H1 (cell line): ENCODE measurements around the gene GSK3B. TPM values are rescaled to one million over a fixed set of nuclear protein-coding genes. Genes with fewer than 3 reads are reported as not detected.

ENCODE experiments used
- CTCF ChIA-PET: fragments of 300-600 bp; sonication (Branson Sonifier 250); formaldehyde crosslinking; loops from one replicate; lab custom pipeline; 2021; ENCODE audit not compliant: partially characterized antibody; lab: Charles Lee
- POLR2A ChIA-PET: fragments of 300-600 bp; sonication (Branson Sonifier 250); formaldehyde crosslinking; loops from one replicate; lab custom pipeline; 2021; ENCODE audit warnings: inconsistent platforms; ENCODE audit not compliant: partially characterized antibody; lab: Charles Lee
- DNase-seq, 2 experiments: peaks; one replicate each; pipeline versions ENCODE4 v3.0.0 to v3.0.0-alpha.2; 2010 to 2022; ENCODE audit warnings: low spot score in 2 of 2, low read depth in 1 of 2, mixed read lengths in 1 of 2
- FAIRE-seq: peaks from 2 replicates; lab custom pipeline; 2011; peaks lifted over from hg19 to GRCh38; lab: Jason Lieb, UNC
- H2AFZ ChIP-seq: 2 replicates; pipeline ENCODE4 v1.8.1; 2012; ENCODE audit warnings: low read length, inconsistent platforms
- H2AK5ac ChIP-seq: 2 replicates; pipeline ENCODE4 v1.6.1; 2013; ENCODE audit warnings: low read depth, low read length
- H2BK120ac ChIP-seq: replicated peaks from 2 replicates; pipeline ENCODE3; 2013; ENCODE audit warnings: low read depth, low read length, inconsistent platforms
- H2BK12ac ChIP-seq: 2 replicates; pipeline ENCODE4 v1.6.1; 2013; ENCODE audit warnings: low read depth, low read length
- H2BK15ac ChIP-seq: 2 replicates; pipeline ENCODE4 v1.6.1; 2013; ENCODE audit warnings: low read length
- H2BK20ac ChIP-seq: 2 replicates; pipeline ENCODE4 v1.6.1; 2013; ENCODE audit warnings: low read length
- H2BK5ac ChIP-seq: 2 replicates; pipeline ENCODE4 v1.6.1; 2013; ENCODE audit warnings: low read depth, low read length
- H3K14ac ChIP-seq: 2 replicates; pipeline ENCODE4 v1.6.1; 2013; ENCODE audit warnings: inconsistent platforms; ENCODE audit not compliant: insufficient read length
- H3K18ac ChIP-seq: 2 replicates; pipeline ENCODE4 v1.6.1; 2013; ENCODE audit warnings: low read length; ENCODE audit errors: extremely low read depth
- H3K23ac ChIP-seq: 2 replicates; pipeline ENCODE4 v1.6.1; 2013; ENCODE audit warnings: inconsistent platforms; ENCODE audit not compliant: insufficient read length
- H3K23me2 ChIP-seq: 2 replicates; pipeline ENCODE4 v1.6.1; 2013; ENCODE audit warnings: low read depth, low read length
- H3K27ac ChIP-seq: 2 replicates; pipeline ENCODE4 v1.6.1; 2011; ENCODE audit warnings: low read depth, low read length, inconsistent platforms
- H3K27me3 ChIP-seq, 4 experiments: replicated peaks in 1 of 4; 1 replicate in 1 of 4; 2 replicates in 3 of 4; pipeline versions ENCODE4 v1.6.1 to v1.8.1; 2011 to 2013; ENCODE audit warnings: low read length in 3 of 4, mild to moderate bottlenecking in 3 of 4, inconsistent platforms in 2 of 4, mixed read lengths in 2 of 4, moderate library complexity in 1 of 4; ENCODE audit not compliant: control insufficient read depth in 3 of 4, insufficient read depth in 3 of 4; ENCODE audit errors: extremely low read depth in 1 of 4
- H3K36me3 ChIP-seq, 4 experiments: 2 replicates each; pipeline versions ENCODE4 v1.6.1 to v1.8.1; 2011 to 2013; ENCODE audit warnings: mild to moderate bottlenecking in 4 of 4, low read length in 3 of 4, moderate library complexity in 2 of 4, control low read depth in 1 of 4, inconsistent platforms in 1 of 4; ENCODE audit not compliant: insufficient read depth in 4 of 4, control insufficient read depth in 2 of 4
- H3K4ac ChIP-seq: replicated peaks from 2 replicates; pipeline ENCODE3; 2013; ENCODE audit warnings: low read length, low read depth, mixed read lengths, inconsistent platforms; ENCODE audit not compliant: insufficient read length
- H3K4me1 ChIP-seq, 4 experiments: replicated peaks in 1 of 4; 1 replicate in 1 of 4; 2 replicates in 3 of 4; pipeline versions ENCODE4 v1.6.1 to v1.8.1; 2011 to 2013; ENCODE audit warnings: low read length in 3 of 4, inconsistent platforms in 2 of 4, mixed read lengths in 1 of 4; ENCODE audit not compliant: insufficient read depth in 4 of 4, control insufficient read depth in 3 of 4
- H3K4me2 ChIP-seq, 2 experiments: 2 replicates each; pipeline versions ENCODE4 v1.6.1 to v1.8.1; 2011 to 2013; ENCODE audit warnings: low read depth in 2 of 2, low read length in 2 of 2, control low read depth in 1 of 2, inconsistent platforms in 1 of 2, mild to moderate bottlenecking in 1 of 2; ENCODE audit not compliant: insufficient read depth in 1 of 2
- H3K4me3 ChIP-seq, 4 experiments: fragments of 200-600, 300-600 bp in 1 of 4; sonication (generic), shearing (Covaris generic), sonication (Bioruptor Twin) in 1 of 4; 2 replicates each; pipeline versions ENCODE4 v1.5.1 to v1.8.1; 2011 to 2016; ENCODE audit warnings: low read length in 4 of 4, low read depth in 3 of 4, control low read depth in 2 of 4, inconsistent platforms in 2 of 4, mild to moderate bottlenecking in 2 of 4, mixed read lengths in 1 of 4, moderate library complexity in 1 of 4; ENCODE audit not compliant: insufficient read depth in 2 of 4; ENCODE audit errors: extremely low read depth in 1 of 4
- H3K56ac ChIP-seq: replicated peaks from 2 replicates; pipeline ENCODE3; 2013; ENCODE audit warnings: low read depth, mild to moderate bottlenecking, mixed read lengths, low read length, inconsistent platforms; ENCODE audit not compliant: insufficient read length
- H3K79me1 ChIP-seq: 2 replicates; pipeline ENCODE4 v1.6.1; 2013; ENCODE audit warnings: low read depth, low read length, control low read depth
- H3K79me2 ChIP-seq, 2 experiments: 2 replicates each; pipeline versions ENCODE4 v1.6.1 to v1.8.1; 2012 to 2013; ENCODE audit warnings: low read length in 2 of 2, mild to moderate bottlenecking in 2 of 2, inconsistent platforms in 1 of 2; ENCODE audit not compliant: insufficient read depth in 2 of 2, control insufficient read depth in 1 of 2
- H3K9ac ChIP-seq, 4 experiments: replicated peaks in 1 of 4; 1 replicate in 1 of 4; 2 replicates in 3 of 4; pipeline versions ENCODE4 v1.6.1 to v1.8.1; 2011 to 2013; ENCODE audit warnings: low read depth in 3 of 4, low read length in 3 of 4, control low read depth in 2 of 4, mild to moderate bottlenecking in 2 of 4, moderate library complexity in 2 of 4, inconsistent platforms in 1 of 4; ENCODE audit errors: extremely low read depth in 1 of 4
- H3K9me3 ChIP-seq, 2 experiments: 2 replicates each; pipeline versions ENCODE4 v1.6.1 to v1.8.1; 2012 to 2013; ENCODE audit warnings: mild to moderate bottlenecking in 2 of 2, moderate library complexity in 2 of 2, control low read depth in 1 of 2, inconsistent platforms in 1 of 2, low read depth in 1 of 2, low read length in 1 of 2, mixed read lengths in 1 of 2; ENCODE audit not compliant: insufficient read depth in 2 of 2
- H4K20me1 ChIP-seq, 2 experiments: replicated peaks in 1 of 2; 2 replicates each; pipeline versions ENCODE3 to v1.8.1; 2011 to 2013; ENCODE audit warnings: inconsistent platforms in 2 of 2, low read length in 2 of 2, mild to moderate bottlenecking in 1 of 2; ENCODE audit not compliant: insufficient read depth in 2 of 2, control insufficient read depth in 1 of 2
- H4K5ac ChIP-seq: 2 replicates; pipeline ENCODE4 v1.6.1; 2013; ENCODE audit warnings: low read length, low read depth, mixed read lengths, inconsistent platforms; ENCODE audit not compliant: insufficient read length
- H4K8ac ChIP-seq: 2 replicates; pipeline ENCODE4 v1.8.0; 2013; ENCODE audit warnings: mild to moderate bottlenecking, moderate library complexity, low read length, inconsistent platforms; ENCODE audit not compliant: insufficient read depth; ENCODE audit errors: extremely low read depth
- H4K91ac ChIP-seq: replicated peaks from 2 replicates; pipeline ENCODE3; 2013; ENCODE audit warnings: low read length, mixed read lengths, inconsistent platforms; ENCODE audit not compliant: insufficient read length
- ATF3 ChIP-seq: IDR thresholded peaks from 2 replicates; pipeline ENCODE4 v1.6.1; 2011; ENCODE audit warnings: low read depth, mild to moderate bottlenecking, low read length; ENCODE audit not compliant: insufficient read depth
- CHD1 ChIP-seq: IDR thresholded peaks from 2 replicates; pipeline ENCODE4 v1.6.1; 2012; ENCODE audit warnings: low read depth, low read length, improper control_type of control experiment
- EGR1 ChIP-seq: IDR thresholded peaks from 2 replicates; pipeline ENCODE4 v1.6.1; 2011; ENCODE audit warnings: low read depth, low read length, borderline replicate concordance
- EZH2 ChIP-seq: fragments of 200-600 bp; sonication (generic); IDR thresholded peaks from 2 replicates; pipeline ENCODE4 v1.7.1; 2012; ENCODE audit warnings: low read depth, mild to moderate bottlenecking, moderate library complexity, low read length, inconsistent platforms; ENCODE audit not compliant: severe bottlenecking
- MAFK ChIP-seq: IDR thresholded peaks from 2 replicates; pipeline ENCODE4 v1.6.1; 2012; ENCODE audit warnings: low read depth, mild to moderate bottlenecking, improper control_type of control experiment, low read length
- POU5F1 ChIP-seq: IDR thresholded peaks from 2 replicates; pipeline ENCODE4 v1.6.1; 2011; ENCODE audit warnings: low read depth, mild to moderate bottlenecking, low read length, moderate library complexity
- RBBP5 ChIP-seq: IDR thresholded peaks from 2 replicates; pipeline ENCODE4 v1.7.1; 2012; ENCODE audit warnings: low read depth, mild to moderate bottlenecking, inconsistent platforms, low read length, moderate library complexity, borderline replicate concordance
- SAP30 ChIP-seq: fragments of 300-600 bp; sonication (generic); IDR thresholded peaks from 2 replicates; pipeline ENCODE4 v1.7.1; 2012; ENCODE audit warnings: low read length, moderate library complexity, mild to moderate bottlenecking, inconsistent platforms; ENCODE audit not compliant: insufficient read depth, insufficient replicate concordance
- SIN3A ChIP-seq, 2 experiments: IDR thresholded peaks in 1 of 2; conservative IDR thresholded peaks in 1 of 2; 2 replicates each; pipeline ENCODE4 v1.6.1; 2011 to 2012; ENCODE audit warnings: low read length in 2 of 2, improper control_type of control experiment in 1 of 2, low read depth in 1 of 2, mild to moderate bottlenecking in 1 of 2
- SIRT6 ChIP-seq: IDR thresholded peaks from one replicate; pipeline ENCODE4 v1.7.1; 2012; ENCODE audit warnings: low read length, inconsistent platforms
- SRF ChIP-seq: IDR thresholded peaks from 2 replicates; pipeline ENCODE4 v1.6.1; 2011; ENCODE audit warnings: mild to moderate bottlenecking, low read depth, low read length, moderate library complexity
- TAF1 ChIP-seq: IDR thresholded peaks from 2 replicates; pipeline ENCODE4 v1.6.1; 2011; ENCODE audit warnings: mild to moderate bottlenecking, low read depth, low read length
- WGBS, 2 experiments: shearing (Covaris generic) in 1 of 2; methylation state at CpG; one replicate each; pipeline versions ENCODE4 v1.1.6 to v1.1.7; 2013 to 2015; ENCODE audit warnings: low lambda C conversion rate in 2 of 2, mixed read lengths in 2 of 2, inconsistent platforms in 1 of 2, low coverage in 1 of 2, missing lambda C conversion rate in 1 of 2; ENCODE audit not compliant: insufficient replicate concordance in 2 of 2, insufficient coverage in 1 of 2, insufficient read length in 1 of 2; ENCODE audit errors: extremely low coverage in 1 of 2, missing lambda C conversion rate in 1 of 2; 5-methylcytosine and 5-hydroxymethylcytosine counted together
- polyA plus RNA-seq, 7 experiments: library from polyadenylated mRNA; depleted of rRNA in 3 of 7; stranded (reverse) in 5 of 7; unstranded in 2 of 7; fragments of >200 nt in 5 of 7; fragments of 200-250 nt in 2 of 7; gene quantifications; 1 replicate in 5 of 7; 2 replicates in 1 of 7; 4 replicates in 1 of 7; pipeline versions ENCODE4 v1.2.1 to v1.2.3, GENCODE V29; 2011 to 2013; ENCODE audit warnings: missing spikeins in 2 of 7, mixed read lengths in 2 of 7
- total RNA-seq: library from RNA; stranded (reverse); fragmentation: NEBNext Ultra II Directional; extraction: Animal tissue kit (Norgen Biotek cat#: 25700); gene quantifications from 2 replicates; pipeline ENCODE4 v1.2.1, GENCODE V29; 2021

GSK3B gene
- total and polyA plus RNA-seq, 2 of the 8 experiments (the other 6 are each of a cell fraction or from before 2014, with no cell fraction given): 24.2 to 50.7 TPM

- Histone ChIP-seq H3K23ac (no peak overlapping the region), H4K20me1 (peaks cover 0 to 3% of the 10 kb centered on the region in 2 experiments), H3K4me2 (no peak overlapping the region), H3K79me2 (peaks cover 0 to 99% of the 10 kb centered on the region in 2 experiments; a peak in 2 of 4 replicates), H3K27me3 (no peaks in the 10 kb centered on the region), H3K23me2 (no peaks in the 10 kb centered on the region), H3K79me1 (no peaks in the 10 kb centered on the region; the same call in none of the 2 replicates), H2AK5ac (no peak overlapping the region), H3K18ac (no peak overlapping the region), H3K9me3 (no peaks in the 10 kb centered on the region), H2BK5ac (no peak overlapping the region), H2BK15ac (no peak overlapping the region), H4K8ac (no peak overlapping the region), H4K5ac (no peak overlapping the region), H3K4me3 (no peak overlapping the region), H3K9ac (no peak overlapping the region), H3K4ac (no peak overlapping the region), H3K27ac (no peak overlapping the region), H2BK20ac (no peak overlapping the region), H3K36me3 (no peaks in the 10 kb centered on the region), H4K91ac (no peak overlapping the region), H2AFZ (no peak overlapping the region), H3K4me1 (no peaks in the 10 kb centered on the region), H3K56ac (no peak overlapping the region), H3K14ac (no peak overlapping the region), H2BK120ac (no peak overlapping the region), H2BK12ac (no peak overlapping the region)
- WGBS, 2 experiments: 95% methylated on average over 7 of the region's 7 CpGs; no CpG with 5 or more reads in 1 of the 2 experiments
- ChIA-PET CTCF (no interaction called here), POLR2A (no interaction called here)
- DNase-seq: no peak
- no peak for FAIRE-seq
- TF ChIP-seq SIRT6 (no peak), POU5F1 (no peak), SIN3A (conservative IDR thresholded peaks at IDR 0.05 in 1 of 2, IDR thresholded peaks at IDR 0.05 in 1 of 2; ENCODE audit: low read depth in 1 of 2, low read length in 2 of 2) (no peak), MAFK (no peak), ATF3 (no peak), EZH2 (no peak), CHD1 (no peak), SRF (no peak), EGR1 (no peak), RBBP5 (no peak), TAF1 (no peak), SAP30 (no peak)
These were observed 37.2 kb downstream of the GSK3B start for GRCh38 chr3:120057029-120057428.
